Measurements from ENCODE around the gene SLC12A4. TPM values are rescaled to one million over a fixed set of nuclear protein-coding genes. Genes with fewer than 3 reads are reported as not detected.

SLC12A4 gene
- total RNA-seq, 1 experiment from 2014 or later: 11.0 TPM

DNA sequence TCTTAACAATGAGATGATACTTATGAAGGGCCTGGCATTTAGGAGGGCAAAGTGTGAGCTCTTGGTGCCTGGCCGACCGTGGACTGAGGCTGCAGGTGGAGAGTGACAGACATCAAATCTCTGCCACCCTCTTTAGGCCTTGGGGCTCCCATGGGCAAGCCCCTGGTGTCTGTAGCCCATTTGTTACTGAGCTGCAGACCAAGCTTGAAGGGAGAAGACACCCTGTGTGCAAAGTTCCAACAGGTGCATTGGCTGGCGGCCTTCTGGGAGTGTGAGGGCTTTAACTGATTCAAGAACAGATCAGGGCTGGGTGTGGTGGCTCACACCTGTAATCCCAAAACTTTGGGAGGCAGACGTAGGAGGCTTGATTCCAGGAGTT lies 36.0 kb downstream of the SLC12A4 start:
- Histone ChIP-seq H3K27ac (ENCODE audit: low read length) (no peak overlapping the region), H3K9me3 (ENCODE audit: low read length) (no peaks in the 10 kb centered on the region), H3K36me3 (ENCODE audit: insufficient read depth, low read length) (peaks cover 19% of the 10 kb centered on the region; the same call in 1 of the 2 replicates), H3K4me3 (ENCODE audit: low read length) (no peak overlapping the region), H3K9me2 (replicated peaks; ENCODE audit: insufficient read depth, low read length) (no peaks in the 10 kb centered on the region), H3K4me1 (ENCODE audit: low read length) (peaks cover 20% of the 10 kb centered on the region), H3K79me2 (ENCODE audit: low read length) (peaks cover 24% of the 10 kb centered on the region), H4K20me1 (ENCODE audit: insufficient read depth, low read depth, low read length) (no peaks in the 10 kb centered on the region), H3K4me2 (ENCODE audit: low read depth, low read length, poor library complexity, severe bottlenecking) (no peak overlapping the region), H3K27me3 (ENCODE audit: low read length) (no peaks in the 10 kb centered on the region), H2AFZ (ENCODE audit: low read length) (no peak overlapping the region), H3K9ac (ENCODE audit: low read length) (no peak overlapping the region)
- DNase-seq: no peak

DNA sequence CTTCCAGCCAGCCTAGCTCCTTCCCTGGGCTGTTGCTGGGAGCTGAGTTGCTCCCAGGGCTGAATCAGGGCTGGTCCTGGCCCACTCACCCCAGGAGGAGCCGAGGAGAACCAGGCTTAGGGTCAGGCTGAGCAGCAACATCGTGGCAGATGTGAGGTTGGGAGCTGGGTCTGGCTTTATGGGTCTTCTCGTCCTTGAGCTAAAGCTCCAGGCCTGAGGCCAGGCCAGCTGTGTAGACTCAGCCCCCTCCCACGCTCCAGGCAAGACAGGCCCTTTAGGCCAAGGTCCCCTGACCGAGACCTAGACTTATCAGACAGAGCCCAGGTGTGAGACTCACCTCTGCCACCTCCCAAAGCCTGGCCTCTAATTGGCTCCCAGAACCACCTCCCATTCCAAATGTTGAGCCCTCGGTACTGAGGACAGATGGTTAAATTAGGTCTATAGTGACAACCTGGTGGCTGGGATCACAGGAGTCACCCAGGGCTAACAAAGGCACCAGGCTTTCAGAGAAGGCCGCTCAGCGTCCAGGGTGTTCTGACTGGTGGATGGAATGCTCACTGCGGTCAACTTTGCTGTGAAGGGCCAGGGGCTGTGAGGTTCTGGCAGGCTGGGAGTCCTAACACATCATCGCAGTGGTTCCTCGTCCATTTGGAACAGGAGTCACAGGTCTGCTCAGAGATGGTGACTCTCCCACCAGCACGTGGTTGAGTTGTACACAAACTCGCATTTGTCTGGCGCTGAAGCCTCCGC lies 36.5 kb downstream of the SLC12A4 start, which contains the start of gene CTRL:
TSS of gene CTRL (minus strand) at position 151 of the 750 bp plus-strand sequence. CDS start at position 141, 10 bp downstream.
- H4K20me1 ChIP-seq (ENCODE audit: insufficient read depth, low read depth, low read length): no peaks in the 10 kb centered on the region
- peaks cover 15% of the 10 kb centered on the region for H3K4me1 ChIP-seq (ENCODE audit: low read length)
- H2AFZ ChIP-seq (ENCODE audit: low read length): no peak within 1 kb of the TSS
- H3K9me2 ChIP-seq (replicated peaks; ENCODE audit: insufficient read depth, low read length): no peaks in the 10 kb centered on the region
- no peaks in the 10 kb centered on the region for H3K9me3 ChIP-seq (ENCODE audit: low read length)
- H3K4me3 ChIP-seq (ENCODE audit: low read length): no peak within 1 kb of the TSS
- H3K36me3 ChIP-seq (ENCODE audit: insufficient read depth, low read length): peaks cover 19% of the 10 kb centered on the region; the same call in 1 of the 2 replicates
- peaks cover 19% of the 10 kb centered on the region for H3K79me2 ChIP-seq (ENCODE audit: low read length)
- H3K27ac ChIP-seq (ENCODE audit: low read length): no peak within 1 kb of the TSS
- H3K27me3 ChIP-seq (ENCODE audit: low read length): no peaks in the 10 kb centered on the region
- H3K9ac ChIP-seq (ENCODE audit: low read length): no peak within 1 kb of the TSS
- DNase-seq: peak; percentile 39
- H3K4me2 ChIP-seq (ENCODE audit: low read depth, low read length, poor library complexity, severe bottlenecking): no peak within 1 kb of the TSS

DNA sequence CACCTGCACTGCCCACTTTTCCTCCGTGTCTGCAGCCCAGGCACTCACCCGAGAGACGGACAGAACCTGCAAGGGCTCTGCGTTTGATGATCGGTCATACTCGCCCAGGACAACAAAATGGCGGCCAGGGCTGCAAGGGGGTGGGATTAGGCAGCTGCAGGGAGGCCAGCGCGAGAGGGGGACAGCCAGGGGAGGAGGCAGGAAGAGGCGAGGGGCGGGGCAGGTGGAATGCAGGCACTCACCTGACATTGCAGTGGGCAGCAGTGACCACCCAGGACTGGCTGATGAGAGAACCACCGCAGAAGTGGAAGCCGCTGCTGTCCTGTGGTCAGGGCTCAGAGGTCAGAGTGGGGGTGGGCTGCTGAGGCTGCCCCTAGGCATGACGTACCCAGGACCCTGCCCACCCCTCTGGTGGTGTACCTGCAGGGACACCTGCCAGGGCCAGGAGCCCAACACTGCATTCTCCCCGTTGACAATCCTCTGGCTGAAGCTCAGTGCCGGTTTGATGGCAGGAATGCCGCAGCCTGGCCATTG lies 37.7 kb downstream of the SLC12A4 start:
- DNase-seq: no peak
- no peak overlapping the region for H3K4me2 ChIP-seq (ENCODE audit: low read depth, low read length, poor library complexity, severe bottlenecking)
- H3K9me2 ChIP-seq (replicated peaks; ENCODE audit: insufficient read depth, low read length): no peaks in the 10 kb centered on the region
- H3K36me3 ChIP-seq (ENCODE audit: insufficient read depth, low read length): peaks cover 19% of the 10 kb centered on the region; the same call in 1 of the 2 replicates
- H3K9me3 ChIP-seq (ENCODE audit: low read length): no peaks in the 10 kb centered on the region
- H3K4me1 ChIP-seq (ENCODE audit: low read length): peaks cover 26% of the 10 kb centered on the region
- no peak overlapping the region for H2AFZ ChIP-seq (ENCODE audit: low read length)
- no peak overlapping the region for H3K9ac ChIP-seq (ENCODE audit: low read length)
- peaks cover 9% of the 10 kb centered on the region for H3K79me2 ChIP-seq (ENCODE audit: low read length)
- H3K27ac ChIP-seq (ENCODE audit: low read length): no peak overlapping the region
- no peaks in the 10 kb centered on the region for H4K20me1 ChIP-seq (ENCODE audit: insufficient read depth, low read depth, low read length)
- no peak overlapping the region for H3K4me3 ChIP-seq (ENCODE audit: low read length)
- no peaks in the 10 kb centered on the region for H3K27me3 ChIP-seq (ENCODE audit: low read length)

DNA sequence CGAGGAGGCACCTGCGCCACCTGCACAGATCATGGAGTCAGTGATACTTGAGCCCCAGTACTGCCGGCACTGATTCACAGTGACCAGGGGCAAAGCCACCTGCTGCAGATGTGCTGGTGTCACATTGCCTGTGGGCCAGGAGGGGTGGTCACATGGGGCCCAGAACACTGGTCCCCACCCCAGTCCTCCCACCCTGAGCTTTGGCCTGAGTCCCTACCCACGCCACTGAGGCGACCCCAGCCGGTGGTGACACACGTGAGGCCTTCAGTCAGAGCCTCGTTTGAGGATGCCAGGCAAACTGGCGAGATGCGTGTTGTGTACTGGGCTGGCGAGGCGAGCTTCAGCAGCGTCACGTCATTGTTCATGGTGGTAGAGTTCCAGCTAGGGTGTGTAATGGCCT lies 38.2 kb downstream of the SLC12A4 start:
- no peaks in the 10 kb centered on the region for H3K9me3 ChIP-seq (ENCODE audit: low read length)
- no peak for DNase-seq
- H3K36me3 ChIP-seq (ENCODE audit: insufficient read depth, low read length): peaks cover 18% of the 10 kb centered on the region; the same call in 1 of the 2 replicates
- peaks cover 23% of the 10 kb centered on the region for H3K4me1 ChIP-seq (ENCODE audit: low read length)
- no peak overlapping the region for H3K27ac ChIP-seq (ENCODE audit: low read length)
- H4K20me1 ChIP-seq (ENCODE audit: insufficient read depth, low read depth, low read length): no peaks in the 10 kb centered on the region
- H3K27me3 ChIP-seq (ENCODE audit: low read length): no peaks in the 10 kb centered on the region
- H3K4me2 ChIP-seq (ENCODE audit: low read depth, low read length, poor library complexity, severe bottlenecking): no peak overlapping the region
- H2AFZ ChIP-seq (ENCODE audit: low read length): no peak overlapping the region
- peaks cover 6% of the 10 kb centered on the region for H3K79me2 ChIP-seq (ENCODE audit: low read length)
- H3K4me3 ChIP-seq (ENCODE audit: low read length): no peak overlapping the region
- H3K9ac ChIP-seq (ENCODE audit: low read length): no peak overlapping the region
- H3K9me2 ChIP-seq (replicated peaks; ENCODE audit: insufficient read depth, low read length): no peaks in the 10 kb centered on the region

DNA sequence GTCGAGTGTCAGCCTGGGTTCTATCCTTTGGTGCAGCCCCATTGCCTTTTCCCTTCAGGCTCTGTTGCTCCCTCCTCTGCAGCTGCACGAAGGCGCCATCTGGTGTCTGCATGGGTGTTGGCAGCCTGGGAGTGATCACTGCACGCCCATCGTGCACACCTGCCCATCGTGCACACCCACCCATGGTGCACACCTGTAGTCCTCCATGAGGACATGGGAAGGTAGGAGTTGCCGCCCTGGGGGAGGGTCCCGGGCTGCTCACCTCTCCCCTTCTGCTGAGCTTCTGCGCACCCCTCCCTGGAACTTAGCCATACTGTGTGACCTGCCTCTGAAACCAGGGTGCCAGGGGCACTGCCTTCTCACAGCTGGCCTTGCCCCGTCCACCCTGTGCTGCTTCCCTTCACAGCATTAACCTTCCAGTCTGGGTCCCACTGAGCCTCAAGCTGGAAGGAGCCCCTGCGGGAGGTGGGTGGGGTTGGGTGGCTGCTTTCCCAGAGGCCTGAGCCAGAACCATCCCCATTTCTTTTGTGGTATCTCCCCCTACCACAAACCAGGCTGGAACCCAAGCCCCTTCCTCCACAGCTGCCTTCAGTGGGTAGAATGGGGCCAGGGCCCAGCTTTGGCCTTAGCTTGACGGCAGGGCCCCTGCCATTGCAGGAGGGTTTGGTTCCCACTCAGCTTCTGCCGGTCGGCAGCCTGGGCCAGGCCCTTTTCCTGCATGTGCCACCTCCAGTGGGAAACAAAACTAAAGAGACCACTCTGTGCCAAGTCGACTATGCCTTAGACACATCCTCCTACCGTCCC lies 39.7 kb downstream of the SLC12A4 start:
- H3K27ac ChIP-seq (ENCODE audit: low read length): no peak overlapping the region
- H3K79me2 ChIP-seq (ENCODE audit: low read length): no peaks in the 10 kb centered on the region; the same call in 1 of the 2 replicates
- H3K27me3 ChIP-seq (ENCODE audit: low read length): no peaks in the 10 kb centered on the region
- no peak overlapping the region for H2AFZ ChIP-seq (ENCODE audit: low read length)
- no peaks in the 10 kb centered on the region for H4K20me1 ChIP-seq (ENCODE audit: insufficient read depth, low read depth, low read length)
- no peak overlapping the region for H3K4me3 ChIP-seq (ENCODE audit: low read length)
- H3K9ac ChIP-seq (ENCODE audit: low read length): no peak overlapping the region
- H3K4me2 ChIP-seq (ENCODE audit: low read depth, low read length, poor library complexity, severe bottlenecking): no peak overlapping the region
- peaks cover 12% of the 10 kb centered on the region for H3K4me1 ChIP-seq (ENCODE audit: low read length)
- peaks cover 4% of the 10 kb centered on the region; the same call in 1 of the 2 replicates for H3K36me3 ChIP-seq (ENCODE audit: insufficient read depth, low read length)
- H3K9me3 ChIP-seq (ENCODE audit: low read length): no peaks in the 10 kb centered on the region
- no peaks in the 10 kb centered on the region for H3K9me2 ChIP-seq (replicated peaks; ENCODE audit: insufficient read depth, low read length)
- DNase-seq: peak; percentile 93

DNA sequence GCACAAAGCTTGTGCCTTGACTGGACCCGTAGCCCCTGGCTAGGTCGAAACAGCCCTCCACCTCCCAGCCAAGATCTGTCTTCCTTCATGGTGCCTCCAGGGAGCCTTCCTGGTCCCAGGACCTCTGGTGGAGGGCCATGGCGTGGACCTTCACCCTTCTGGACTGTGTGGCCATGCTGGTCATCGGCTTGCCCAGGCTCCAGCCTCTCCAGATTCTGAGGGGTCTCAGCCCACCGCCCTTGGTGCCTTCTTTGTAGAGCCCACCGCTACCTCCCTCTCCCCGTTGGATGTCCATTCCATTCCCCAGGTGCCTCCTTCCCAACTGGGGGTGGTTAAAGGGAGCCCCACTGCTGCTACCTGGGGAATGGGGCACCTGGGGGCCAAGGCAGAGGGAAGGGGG lies 40.3 kb downstream of the SLC12A4 start:
- no peaks in the 10 kb centered on the region for H3K9me2 ChIP-seq (replicated peaks; ENCODE audit: insufficient read depth, low read length)
- H3K36me3 ChIP-seq (ENCODE audit: insufficient read depth, low read length): no peaks in the 10 kb centered on the region
- no peaks in the 10 kb centered on the region for H3K9me3 ChIP-seq (ENCODE audit: low read length)
- no peak overlapping the region for H3K27ac ChIP-seq (ENCODE audit: low read length)
- no peak overlapping the region for H2AFZ ChIP-seq (ENCODE audit: low read length)
- no peak overlapping the region for H3K9ac ChIP-seq (ENCODE audit: low read length)
- no peaks in the 10 kb centered on the region for H3K27me3 ChIP-seq (ENCODE audit: low read length)
- H3K4me1 ChIP-seq (ENCODE audit: low read length): peaks cover 12% of the 10 kb centered on the region
- peak; percentile 41 for DNase-seq
- H3K4me3 ChIP-seq (ENCODE audit: low read length): no peak overlapping the region
- no peaks in the 10 kb centered on the region; the same call in 1 of the 2 replicates for H3K79me2 ChIP-seq (ENCODE audit: low read length)
- no peaks in the 10 kb centered on the region for H4K20me1 ChIP-seq (ENCODE audit: insufficient read depth, low read depth, low read length)
- no peak overlapping the region for H3K4me2 ChIP-seq (ENCODE audit: low read depth, low read length, poor library complexity, severe bottlenecking)

DNA sequence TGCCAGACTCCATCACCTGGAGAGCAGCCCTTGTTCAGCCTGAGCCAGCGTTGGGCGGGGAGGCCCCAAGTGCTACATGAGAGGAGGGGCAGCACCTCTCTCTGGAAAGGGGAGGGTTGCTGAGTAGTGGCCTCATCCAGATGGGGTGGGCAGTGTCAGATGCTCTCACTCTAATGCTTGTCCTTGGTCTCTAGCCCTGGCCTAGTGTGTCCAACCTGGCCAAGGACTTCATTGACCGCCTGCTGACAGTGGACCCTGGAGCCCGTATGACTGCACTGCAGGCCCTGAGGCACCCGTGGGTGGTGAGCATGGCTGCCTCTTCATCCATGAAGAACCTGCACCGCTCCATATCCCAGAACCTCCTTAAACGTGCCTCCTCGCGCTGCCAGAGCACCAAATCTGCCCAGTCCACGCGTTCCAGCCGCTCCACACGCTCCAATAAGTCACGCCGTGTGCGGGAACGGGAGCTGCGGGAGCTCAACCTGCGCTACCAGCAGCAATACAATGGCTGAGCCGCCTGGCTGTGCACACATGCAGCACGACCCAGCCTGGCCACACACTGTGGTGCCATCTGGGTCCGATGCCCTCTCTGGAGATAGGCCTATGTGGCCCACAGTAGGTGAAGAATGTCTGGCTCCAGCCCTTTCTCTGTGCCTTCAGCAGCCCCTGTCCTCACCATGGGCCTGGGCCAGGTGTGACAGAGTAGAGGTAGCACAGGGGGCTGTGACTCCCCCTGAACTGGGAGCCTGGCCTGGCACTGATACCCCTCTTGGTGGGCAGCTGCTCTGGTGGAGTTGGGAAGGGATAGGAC lies 41.1 kb downstream of the SLC12A4 start:
- Histone ChIP-seq H3K27ac (ENCODE audit: low read length) (no peak overlapping the region), H3K79me2 (ENCODE audit: low read length) (no peaks in the 10 kb centered on the region; the same call in 1 of the 2 replicates), H3K27me3 (ENCODE audit: low read length) (no peaks in the 10 kb centered on the region), H3K4me2 (ENCODE audit: low read depth, low read length, poor library complexity, severe bottlenecking) (no peak overlapping the region), H3K9ac (ENCODE audit: low read length) (no peak overlapping the region), H3K9me2 (replicated peaks; ENCODE audit: insufficient read depth, low read length) (no peaks in the 10 kb centered on the region), H2AFZ (ENCODE audit: low read length) (no peak overlapping the region), H3K9me3 (ENCODE audit: low read length) (no peaks in the 10 kb centered on the region), H3K36me3 (ENCODE audit: insufficient read depth, low read length) (no peaks in the 10 kb centered on the region), H3K4me1 (ENCODE audit: low read length) (peaks cover 12% of the 10 kb centered on the region), H4K20me1 (ENCODE audit: insufficient read depth, low read depth, low read length) (no peaks in the 10 kb centered on the region), H3K4me3 (ENCODE audit: low read length) (no peak overlapping the region)
- DNase-seq: peak; percentile 42

Data from Karpas-422 (cell line).